Measurements from ENCODE around the gene EBP.

DNA sequence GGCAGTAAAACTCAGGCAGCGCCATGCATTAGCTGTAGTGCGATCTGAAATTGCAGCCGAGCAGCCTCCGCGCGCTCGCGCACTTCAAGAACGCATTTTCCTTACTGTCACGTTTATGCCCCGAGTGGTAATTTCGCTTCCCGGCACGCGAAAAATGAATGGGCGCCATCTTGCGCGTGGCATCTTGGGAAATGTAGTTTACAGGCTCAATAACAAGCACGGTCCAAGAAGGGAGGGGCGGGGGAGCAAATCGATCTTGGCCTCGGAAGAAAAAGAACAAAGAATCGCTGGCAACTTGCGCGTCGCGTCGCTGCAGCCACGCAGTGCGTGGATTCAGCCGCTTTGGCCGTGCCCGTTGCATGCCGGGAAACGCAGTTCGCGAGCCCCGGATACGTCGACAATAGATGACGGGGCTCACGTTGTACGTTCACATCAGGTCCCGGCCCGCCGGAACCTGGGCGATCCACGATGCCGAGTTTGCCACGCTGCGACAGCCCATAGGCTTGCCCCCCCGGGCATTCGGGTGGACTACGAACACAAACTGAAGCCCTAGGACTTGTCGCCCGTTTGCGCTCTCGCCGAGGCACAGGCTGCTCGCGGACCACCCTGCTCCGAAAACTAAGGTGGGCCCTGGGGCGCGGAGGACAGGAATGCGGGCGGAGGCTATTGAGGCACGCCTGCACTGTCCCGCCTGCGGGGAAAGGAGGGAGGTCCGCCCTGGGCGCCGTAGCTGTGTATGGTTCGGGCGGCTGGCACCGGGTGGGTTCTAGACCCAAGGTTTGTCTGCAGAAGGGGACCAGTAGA, 45.6 kb upstream of the EBP start, which contains the start of gene FTSJ1:
- TF ChIP-seq POLR2AphosphoS5 (IDR thresholded peaks at IDR 0.05; ENCODE audit: low read depth) (peak; percentile 43), EZH2phosphoT487 (IDR thresholded peaks at IDR 0.05; ENCODE audit: unreplicated experiment) (no peak)
- TF ChIP-seq, protein P1, sequence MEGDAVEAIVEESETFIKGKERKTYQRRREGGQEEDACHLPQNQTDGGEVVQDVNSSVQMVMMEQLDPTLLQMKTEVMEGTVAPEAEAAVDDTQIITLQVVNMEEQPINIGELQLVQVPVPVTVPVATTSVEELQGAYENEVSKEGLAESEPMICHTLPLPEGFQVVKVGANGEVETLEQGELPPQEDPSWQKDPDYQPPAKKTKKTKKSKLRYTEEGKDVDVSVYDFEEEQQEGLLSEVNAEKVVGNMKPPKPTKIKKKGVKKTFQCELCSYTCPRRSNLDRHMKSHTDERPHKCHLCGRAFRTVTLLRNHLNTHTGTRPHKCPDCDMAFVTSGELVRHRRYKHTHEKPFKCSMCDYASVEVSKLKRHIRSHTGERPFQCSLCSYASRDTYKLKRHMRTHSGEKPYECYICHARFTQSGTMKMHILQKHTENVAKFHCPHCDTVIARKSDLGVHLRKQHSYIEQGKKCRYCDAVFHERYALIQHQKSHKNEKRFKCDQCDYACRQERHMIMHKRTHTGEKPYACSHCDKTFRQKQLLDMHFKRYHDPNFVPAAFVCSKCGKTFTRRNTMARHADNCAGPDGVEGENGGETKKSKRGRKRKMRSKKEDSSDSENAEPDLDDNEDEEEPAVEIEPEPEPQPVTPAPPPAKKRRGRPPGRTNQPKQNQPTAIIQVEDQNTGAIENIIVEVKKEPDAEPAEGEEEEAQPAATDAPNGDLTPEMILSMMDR (conservative IDR thresholded peaks at IDR 0.05; ENCODE audit: low read depth in 2 of 2), result no peak

All from GM23338 (cell line).